IMR-90 (cell line): Measurements from ENCODE around the gene PPP1R27.
A peak's percentile ranks its signal among the peaks of the same experiment; 100 is the strongest.

ENCODE experiments used
- CEBPB ChIP-seq: IDR thresholded peaks from 2 replicates; pipeline ENCODE4 v1.6.1; 2012; ENCODE audit warnings: low read depth, low read length, improper control_type of control experiment
- CHD1 ChIP-seq: IDR thresholded peaks from 2 replicates; pipeline ENCODE4 v1.6.1; 2012; ENCODE audit warnings: low read depth, low read length, improper control_type of control experiment
- ELK1 ChIP-seq: fragments of 150-350 bp; IDR thresholded peaks from 2 replicates; pipeline ENCODE4 v1.6.1; 2016; ENCODE audit warnings: low read depth, mild to moderate bottlenecking, low read length, moderate library complexity, borderline replicate concordance
- MXI1 ChIP-seq: IDR thresholded peaks from 2 replicates; pipeline ENCODE4 v1.6.1; 2012; ENCODE audit warnings: low read depth, mild to moderate bottlenecking, low read length, moderate library complexity, borderline replicate concordance
- POLR2A ChIP-seq: IDR thresholded peaks from 2 replicates; pipeline ENCODE4 v1.6.1; 2012; ENCODE audit warnings: mild to moderate bottlenecking, low read depth, low read length
- RAD21 ChIP-seq: IDR thresholded peaks from 2 replicates; pipeline ENCODE4 v1.6.1; 2012; ENCODE audit warnings: low read length, improper control_type of control experiment
- RCOR1 ChIP-seq: IDR thresholded peaks from 2 replicates; pipeline ENCODE4 v1.6.1; 2012; ENCODE audit warnings: mild to moderate bottlenecking, low read length, improper control_type of control experiment; ENCODE audit not compliant: insufficient replicate concordance
- RFX5 ChIP-seq: IDR thresholded peaks from 2 replicates; pipeline ENCODE4 v1.8.0; 2012; ENCODE audit warnings: low read depth, mild to moderate bottlenecking, low read length, moderate library complexity
- SMC3 ChIP-seq: fragments of 150-350 bp; IDR thresholded peaks from 2 replicates; pipeline ENCODE4 v1.6.1; 2016; ENCODE audit warnings: low read depth, mild to moderate bottlenecking, antibody characterized with exemption, low read length, moderate library complexity
- TF ChIP-seq, protein P1 (sequence below): conservative IDR thresholded peaks from 2 replicates; pipeline ENCODE4 v1.5.1; 2012; ENCODE audit warnings: mild to moderate bottlenecking, low read depth, low read length, improper control_type of control experiment
- TF ChIP-seq, protein P2 (sequence below): fragments of 150-350 bp; IDR thresholded peaks from 2 replicates; pipeline ENCODE4 v1.6.1; 2017; ENCODE audit warnings: mild to moderate bottlenecking, antibody characterized with exemption, low read length, low read depth

DNA sequence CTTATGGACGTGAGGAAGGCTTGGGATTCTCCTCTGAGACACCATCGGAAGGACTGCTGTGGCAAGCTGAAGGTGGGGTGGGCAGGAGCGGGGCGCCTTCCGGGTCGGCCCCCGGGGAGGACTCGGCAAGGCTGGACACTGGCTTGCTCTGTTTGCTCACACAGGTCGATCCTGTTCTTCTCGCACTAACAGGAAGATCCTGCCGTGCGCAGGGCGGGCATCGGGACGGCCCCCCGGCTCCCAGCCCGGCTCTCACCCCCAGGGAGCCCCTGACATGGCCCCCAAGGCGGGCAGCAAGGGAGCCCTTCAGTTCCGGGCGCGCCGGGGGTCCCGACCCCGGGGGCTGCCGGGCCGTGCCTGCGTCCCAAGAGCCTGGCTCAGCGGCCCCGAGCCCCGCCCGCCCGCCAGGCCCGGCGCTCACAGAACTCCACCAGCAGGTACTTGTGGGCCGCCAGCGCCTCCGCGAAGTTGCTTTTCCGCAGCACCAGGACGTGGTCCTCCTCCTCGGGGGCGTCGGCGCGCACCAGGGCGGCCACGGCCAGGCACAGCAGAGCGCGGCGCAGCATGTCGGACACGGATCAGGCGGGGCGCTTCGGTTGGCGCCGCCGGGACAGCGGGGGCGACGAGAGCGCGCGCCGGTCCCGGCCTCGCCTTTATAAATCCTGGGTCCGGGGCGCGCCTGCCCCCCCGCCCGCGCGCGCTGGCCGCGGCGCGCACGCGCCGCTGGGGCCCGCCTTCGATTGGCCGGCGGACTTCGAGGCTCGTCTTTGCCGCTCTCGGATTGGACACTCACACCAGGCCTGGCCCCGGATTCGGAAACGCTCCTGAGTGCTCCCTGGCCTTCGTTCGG, 25.3 kb upstream of the PPP1R27 start, which contains the start of gene P4HB:
- TF ChIP-seq RAD21 (no peak), CEBPB (no peak), ELK1 (no peak), RCOR1 (no peak), POLR2A (peak; percentile 99), CHD1 (peak; percentile 68; the same call in 1 of the 2 replicates), RFX5 (no peak), MXI1 (peak; percentile 65; the same call in 1 of the 2 replicates), SMC3 (no peak)
- TF ChIP-seq, protein P1, sequence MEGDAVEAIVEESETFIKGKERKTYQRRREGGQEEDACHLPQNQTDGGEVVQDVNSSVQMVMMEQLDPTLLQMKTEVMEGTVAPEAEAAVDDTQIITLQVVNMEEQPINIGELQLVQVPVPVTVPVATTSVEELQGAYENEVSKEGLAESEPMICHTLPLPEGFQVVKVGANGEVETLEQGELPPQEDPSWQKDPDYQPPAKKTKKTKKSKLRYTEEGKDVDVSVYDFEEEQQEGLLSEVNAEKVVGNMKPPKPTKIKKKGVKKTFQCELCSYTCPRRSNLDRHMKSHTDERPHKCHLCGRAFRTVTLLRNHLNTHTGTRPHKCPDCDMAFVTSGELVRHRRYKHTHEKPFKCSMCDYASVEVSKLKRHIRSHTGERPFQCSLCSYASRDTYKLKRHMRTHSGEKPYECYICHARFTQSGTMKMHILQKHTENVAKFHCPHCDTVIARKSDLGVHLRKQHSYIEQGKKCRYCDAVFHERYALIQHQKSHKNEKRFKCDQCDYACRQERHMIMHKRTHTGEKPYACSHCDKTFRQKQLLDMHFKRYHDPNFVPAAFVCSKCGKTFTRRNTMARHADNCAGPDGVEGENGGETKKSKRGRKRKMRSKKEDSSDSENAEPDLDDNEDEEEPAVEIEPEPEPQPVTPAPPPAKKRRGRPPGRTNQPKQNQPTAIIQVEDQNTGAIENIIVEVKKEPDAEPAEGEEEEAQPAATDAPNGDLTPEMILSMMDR, result no peak
- TF ChIP-seq, protein P2, sequence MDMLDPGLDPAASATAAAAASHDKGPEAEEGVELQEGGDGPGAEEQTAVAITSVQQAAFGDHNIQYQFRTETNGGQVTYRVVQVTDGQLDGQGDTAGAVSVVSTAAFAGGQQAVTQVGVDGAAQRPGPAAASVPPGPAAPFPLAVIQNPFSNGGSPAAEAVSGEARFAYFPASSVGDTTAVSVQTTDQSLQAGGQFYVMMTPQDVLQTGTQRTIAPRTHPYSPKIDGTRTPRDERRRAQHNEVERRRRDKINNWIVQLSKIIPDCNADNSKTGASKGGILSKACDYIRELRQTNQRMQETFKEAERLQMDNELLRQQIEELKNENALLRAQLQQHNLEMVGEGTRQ, result peak; percentile 44
